ENCODE measurements around the gene CD86.

CD86 gene

DNA sequence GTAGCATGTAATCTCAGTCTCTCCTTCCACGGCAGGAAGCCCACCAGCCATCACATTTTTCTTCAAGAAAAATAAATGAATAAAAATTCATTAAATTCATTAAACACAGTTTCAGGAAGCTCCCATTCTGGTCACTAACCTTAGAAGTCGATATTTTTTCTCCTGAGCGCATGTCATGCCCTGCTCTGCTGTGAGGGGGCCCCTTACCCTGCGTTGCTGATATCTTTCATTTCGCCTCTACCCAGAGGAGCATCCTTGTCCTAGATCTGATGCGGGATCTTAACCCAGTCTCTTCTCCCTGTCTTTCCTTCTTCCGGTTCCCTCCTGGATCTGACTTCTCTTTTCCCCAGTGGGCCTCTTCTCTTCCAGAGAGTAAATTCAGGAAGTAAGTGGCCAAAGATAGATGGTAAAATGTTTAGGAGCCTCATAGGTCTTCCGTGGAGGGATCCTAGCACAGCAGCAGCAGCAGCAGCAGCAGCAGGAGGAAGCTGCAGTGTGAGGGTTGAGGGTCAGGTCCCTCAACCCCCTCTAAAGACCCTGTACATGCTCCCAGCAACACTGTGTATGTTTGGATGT lies 31.7 kb upstream of the CD86 start:
- Histone ChIP-seq H3K36me3 (no peaks in the 10 kb centered on the region), H3K9me3 (no peaks in the 10 kb centered on the region), H3K4me1 (ENCODE audit: control insufficient read depth in 1 of 2, insufficient read depth in 1 of 2, low read depth in 1 of 2, low read length in 1 of 2) (peaks cover 5 to 8% of the 10 kb centered on the region in 2 experiments), H3K27ac (no peak overlapping the region), H3K4me3 (ENCODE audit: low read depth in 1 of 2, low read length in 1 of 2) (no peak overlapping the region), H3K27me3 (peaks cover 31% of the 10 kb centered on the region)
- TF ChIP-seq, protein P1, sequence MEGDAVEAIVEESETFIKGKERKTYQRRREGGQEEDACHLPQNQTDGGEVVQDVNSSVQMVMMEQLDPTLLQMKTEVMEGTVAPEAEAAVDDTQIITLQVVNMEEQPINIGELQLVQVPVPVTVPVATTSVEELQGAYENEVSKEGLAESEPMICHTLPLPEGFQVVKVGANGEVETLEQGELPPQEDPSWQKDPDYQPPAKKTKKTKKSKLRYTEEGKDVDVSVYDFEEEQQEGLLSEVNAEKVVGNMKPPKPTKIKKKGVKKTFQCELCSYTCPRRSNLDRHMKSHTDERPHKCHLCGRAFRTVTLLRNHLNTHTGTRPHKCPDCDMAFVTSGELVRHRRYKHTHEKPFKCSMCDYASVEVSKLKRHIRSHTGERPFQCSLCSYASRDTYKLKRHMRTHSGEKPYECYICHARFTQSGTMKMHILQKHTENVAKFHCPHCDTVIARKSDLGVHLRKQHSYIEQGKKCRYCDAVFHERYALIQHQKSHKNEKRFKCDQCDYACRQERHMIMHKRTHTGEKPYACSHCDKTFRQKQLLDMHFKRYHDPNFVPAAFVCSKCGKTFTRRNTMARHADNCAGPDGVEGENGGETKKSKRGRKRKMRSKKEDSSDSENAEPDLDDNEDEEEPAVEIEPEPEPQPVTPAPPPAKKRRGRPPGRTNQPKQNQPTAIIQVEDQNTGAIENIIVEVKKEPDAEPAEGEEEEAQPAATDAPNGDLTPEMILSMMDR (IDR thresholded peaks at IDR 0.05): no peak

DNA sequence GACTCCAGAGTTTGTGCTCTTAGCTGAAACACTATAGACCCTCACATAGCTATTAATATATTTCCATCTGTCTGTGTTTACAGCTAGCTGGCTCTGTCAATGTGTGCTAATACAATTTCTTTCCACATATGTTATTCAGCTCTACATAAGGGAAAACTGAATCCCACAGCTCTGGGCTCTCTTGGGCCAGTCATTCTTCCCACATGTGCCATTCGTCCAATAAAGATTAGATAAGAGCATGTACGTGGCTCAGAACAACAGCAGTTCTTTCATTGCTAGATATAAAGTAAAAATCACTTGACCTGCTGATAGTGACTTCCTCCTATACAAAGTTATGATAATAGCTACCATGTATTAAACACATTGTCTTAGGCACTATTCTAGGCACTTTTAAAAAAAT lies 30.4 kb upstream of the CD86 start:
- no peak overlapping the region for H3K4me3 ChIP-seq (ENCODE audit: low read depth in 1 of 2, low read length in 1 of 2)
- peaks cover 5 to 8% of the 10 kb centered on the region in 2 experiments for H3K4me1 ChIP-seq (ENCODE audit: control insufficient read depth in 1 of 2, insufficient read depth in 1 of 2, low read depth in 1 of 2, low read length in 1 of 2)
- H3K27me3 ChIP-seq: peaks cover 31% of the 10 kb centered on the region
- H3K9me3 ChIP-seq: no peaks in the 10 kb centered on the region
- no peaks in the 10 kb centered on the region for H3K36me3 ChIP-seq
- H3K27ac ChIP-seq: no peak overlapping the region
- TF ChIP-seq, protein P1 (IDR thresholded peaks at IDR 0.05): no peak

GRCh38 chr3:122025296-122025695 lies 29.9 kb upstream of the CD86 start:
- no peak overlapping the region for H3K4me3 ChIP-seq (ENCODE audit: low read depth in 1 of 2, low read length in 1 of 2)
- H3K36me3 ChIP-seq: no peaks in the 10 kb centered on the region
- TF ChIP-seq, protein P1 (IDR thresholded peaks at IDR 0.05): no peak
- peaks cover 5 to 8% of the 10 kb centered on the region in 2 experiments for H3K4me1 ChIP-seq (ENCODE audit: control insufficient read depth in 1 of 2, insufficient read depth in 1 of 2, low read depth in 1 of 2, low read length in 1 of 2)
- no peaks in the 10 kb centered on the region for H3K9me3 ChIP-seq
- no peak overlapping the region for H3K27ac ChIP-seq
- H3K27me3 ChIP-seq: peaks cover 31% of the 10 kb centered on the region

GRCh38 chr3:122030381-122031122 lies 24.6 kb upstream of the CD86 start:
- Histone ChIP-seq H3K9me3 (no peaks in the 10 kb centered on the region), H3K4me3 (ENCODE audit: low read depth in 1 of 2, low read length in 1 of 2) (no peak overlapping the region), H3K27ac (no peak overlapping the region), H3K27me3 (no peaks in the 10 kb centered on the region), H3K36me3 (no peaks in the 10 kb centered on the region), H3K4me1 (ENCODE audit: control insufficient read depth in 1 of 2, insufficient read depth in 1 of 2, low read depth in 1 of 2, low read length in 1 of 2) (no peaks in the 10 kb centered on the region)
- TF ChIP-seq, protein P1 (IDR thresholded peaks at IDR 0.05): no peak

DNA sequence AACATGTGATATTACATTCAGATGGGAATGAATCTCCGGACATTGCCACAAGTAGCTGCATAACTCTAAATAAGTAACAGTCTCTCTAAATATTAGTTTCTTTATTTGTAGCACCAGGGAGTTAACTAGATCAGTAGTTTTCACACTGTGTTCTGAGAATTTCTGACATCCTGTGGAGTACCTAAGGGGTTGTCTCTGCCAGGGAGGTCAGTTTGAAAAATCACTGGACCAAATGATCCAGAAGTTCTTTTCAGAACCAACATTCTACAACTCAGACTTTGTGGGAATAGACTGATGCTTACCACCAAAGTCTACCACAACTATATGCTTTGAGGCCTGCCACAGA lies 24.1 kb upstream of the CD86 start:
- H3K9me3 ChIP-seq: no peaks in the 10 kb centered on the region
- no peak overlapping the region for H3K4me3 ChIP-seq (ENCODE audit: low read depth in 1 of 2, low read length in 1 of 2)
- no peaks in the 10 kb centered on the region for H3K36me3 ChIP-seq
- H3K27me3 ChIP-seq: no peaks in the 10 kb centered on the region
- TF ChIP-seq, protein P1 (IDR thresholded peaks at IDR 0.05): no peak
- no peaks in the 10 kb centered on the region for H3K4me1 ChIP-seq (ENCODE audit: control insufficient read depth in 1 of 2, insufficient read depth in 1 of 2, low read depth in 1 of 2, low read length in 1 of 2)
- no peak overlapping the region for H3K27ac ChIP-seq

Data from neutrophil (primary cell).